Mesodermal cell (in vitro differentiated cells): ENCODE measurements around the gene SGMS1.
"Not testable (repeated sequence)": the region's sequence is repeated elsewhere in the genome, so short reads cannot be mapped to it uniquely, and the experiment has no call there.

ENCODE experiments used
- H3K27ac ChIP-seq: 2 replicates; pipeline ENCODE4 v1.7.0; 2013; ENCODE audit warnings: mild to moderate bottlenecking, low read depth, low read length, moderate library complexity; ENCODE audit not compliant: severe bottlenecking
- H3K36me3 ChIP-seq: 2 replicates; pipeline ENCODE4 v1.7.1; 2013; ENCODE audit warnings: mild to moderate bottlenecking, low read length, moderate library complexity; ENCODE audit not compliant: control insufficient read depth, insufficient read depth
- H3K4me1 ChIP-seq: one replicate; pipeline ENCODE4 v1.7.1; 2013; ENCODE audit warnings: mild to moderate bottlenecking, low read length; ENCODE audit not compliant: insufficient read depth, control insufficient read depth, poor library complexity, severe bottlenecking
- H3K4me3 ChIP-seq: 2 replicates; pipeline ENCODE4 v1.7.0; 2013; ENCODE audit warnings: low read length, control low read depth, mild to moderate bottlenecking; ENCODE audit not compliant: insufficient read depth, poor library complexity, severe bottlenecking; ENCODE audit errors: extremely low read depth
- H3K9me3 ChIP-seq: 2 replicates; pipeline ENCODE4 v1.7.1; 2013; ENCODE audit warnings: mild to moderate bottlenecking, low read length, moderate library complexity; ENCODE audit not compliant: control insufficient read depth
- WGBS, 2 experiments: methylation state at CpG; one replicate each; pipeline ENCODE4 v1.1.5; 2013; ENCODE audit warnings: missing lambda C conversion rate in 2 of 2; ENCODE audit not compliant: insufficient coverage in 2 of 2; 5-methylcytosine and 5-hydroxymethylcytosine counted together

Gene SGMS1

DNA sequence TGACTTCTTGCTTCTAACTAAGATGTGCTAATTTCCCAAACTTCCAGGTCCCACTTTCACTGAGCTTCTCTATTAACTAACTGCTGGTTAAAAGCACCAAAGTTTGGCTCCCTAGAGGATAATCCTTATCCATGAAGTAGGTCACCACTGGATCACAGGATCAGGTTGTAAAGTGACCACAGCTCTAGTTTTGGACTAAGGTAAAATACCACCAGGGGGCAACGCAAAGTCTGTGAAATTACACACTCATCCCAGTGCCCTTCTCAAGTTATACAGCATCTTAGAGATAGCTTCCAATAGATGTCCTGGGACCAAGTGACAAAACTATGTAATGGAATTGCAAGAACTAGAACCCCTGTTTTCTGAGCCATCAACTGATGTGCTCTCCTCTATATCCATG lies 256.0 kb downstream of the SGMS1 start:
- 83% methylated on average over 1 of the region's 1 CpG; no CpG with 5 or more reads in 1 of the 2 experiments for WGBS, 2 experiments
- Histone ChIP-seq H3K4me3 (no peak overlapping the region), H3K9me3 (no peaks in the 10 kb centered on the region), H3K36me3 (no peaks in the 10 kb centered on the region), H3K27ac (no peak overlapping the region), H3K4me1 (no peaks in the 10 kb centered on the region)

DNA sequence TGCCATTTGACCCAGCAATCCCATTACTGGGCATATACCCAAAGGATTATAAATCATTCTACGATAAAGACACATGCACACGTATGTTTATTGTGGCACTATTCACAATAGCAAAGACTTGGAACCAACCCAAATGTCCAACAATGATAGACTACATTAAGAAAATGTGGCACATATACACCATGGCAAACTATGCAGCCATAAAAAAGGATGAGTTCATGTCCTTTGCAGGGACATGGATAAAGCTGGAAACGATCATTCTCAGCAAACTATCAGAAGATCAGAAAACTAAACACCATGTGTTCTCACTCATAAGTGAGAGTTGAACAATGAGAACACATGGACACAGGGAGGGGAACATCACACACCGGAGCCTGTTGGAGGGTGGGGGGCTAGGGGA lies 257.3 kb downstream of the SGMS1 start:
- not testable (repeated sequence) for H3K36me3 ChIP-seq, H3K9me3 ChIP-seq, H3K27ac ChIP-seq, H3K4me3 ChIP-seq, H3K4me1 ChIP-seq
- WGBS, 2 experiments: no CpG with 5 or more reads among the region's 4 CpGs

DNA sequence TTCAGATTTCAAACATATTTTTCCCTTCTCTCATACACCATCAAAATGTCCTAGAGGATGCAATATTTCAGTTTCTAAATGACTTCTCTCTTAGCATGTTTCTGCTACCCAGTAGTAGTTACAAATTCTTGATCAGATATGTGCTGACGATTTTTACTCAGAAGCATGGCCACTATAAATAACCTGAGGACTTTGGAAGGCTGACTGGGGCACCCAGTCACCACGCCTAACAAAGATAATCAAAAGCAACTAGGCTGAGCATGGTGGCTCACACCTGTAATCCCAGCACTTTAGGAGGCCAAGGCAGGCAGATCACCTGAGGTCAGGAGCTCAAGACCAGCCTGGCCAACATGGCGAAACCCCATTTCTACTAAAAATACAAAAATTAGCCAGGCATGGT lies 259.0 kb downstream of the SGMS1 start:
- H3K4me3 ChIP-seq, H3K9me3 ChIP-seq, H3K27ac ChIP-seq, H3K36me3 ChIP-seq: not testable (repeated sequence)
- WGBS, 2 experiments: 92 to 100% methylated on average over 2 to 3 of the region's 3 CpGs
- H3K4me1 ChIP-seq: peaks cover 15% of the 10 kb centered on the region

DNA sequence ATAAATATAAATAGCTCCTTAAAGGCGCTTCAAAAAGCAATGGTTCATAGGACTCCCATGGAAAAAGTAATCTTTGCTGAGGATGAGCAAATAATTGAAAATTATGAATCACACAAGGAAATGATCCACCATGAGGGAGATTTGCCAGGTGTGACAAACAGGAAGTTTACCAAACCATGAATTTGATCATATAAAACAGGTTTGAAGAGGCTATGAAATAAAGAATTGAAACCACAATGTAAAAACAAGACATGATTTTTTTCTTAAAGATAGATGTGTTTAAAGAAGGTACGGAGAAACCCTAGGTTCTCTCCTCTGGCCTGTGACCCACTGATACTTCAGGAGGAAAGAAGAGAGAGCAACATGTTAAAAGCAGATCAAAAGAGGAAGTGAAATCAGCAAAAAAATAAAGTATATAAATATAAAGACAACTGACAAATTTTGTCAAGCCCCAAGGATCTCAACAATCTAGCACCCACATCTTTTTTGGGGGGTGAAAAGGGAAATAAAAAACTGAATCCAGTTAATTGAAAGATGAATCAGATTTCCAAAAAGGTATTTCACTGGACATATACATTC lies 261.1 kb downstream of the SGMS1 start:
- Histone ChIP-seq H3K4me3 (no peak overlapping the region), H3K36me3 (no peaks in the 10 kb centered on the region), H3K4me1 (peaks cover 15% of the 10 kb centered on the region), H3K9me3 (no peaks in the 10 kb centered on the region), H3K27ac (no peak overlapping the region)
- 90% methylated on average over 2 of the region's 2 CpGs; no CpG with 5 or more reads in 1 of the 2 experiments for WGBS, 2 experiments

DNA sequence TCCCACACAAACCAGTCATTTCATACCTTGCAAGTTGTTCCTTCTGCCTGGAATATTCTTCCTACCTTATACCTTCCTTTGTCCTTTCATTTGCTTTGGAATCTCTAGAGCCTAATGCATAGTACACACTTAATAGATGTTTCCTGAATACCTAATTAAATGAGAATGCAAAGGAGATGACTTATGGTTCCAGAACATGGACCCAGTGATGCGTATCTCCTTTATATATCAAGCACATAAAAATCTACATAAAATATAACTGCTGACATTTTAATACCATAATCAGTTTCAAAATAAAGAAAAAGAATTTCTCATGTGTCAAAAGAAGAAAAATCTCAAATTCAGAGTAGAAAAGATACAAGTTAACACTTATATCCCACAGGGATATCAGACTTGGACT lies 261.8 kb downstream of the SGMS1 start:
- Histone ChIP-seq H3K4me3 (no peak overlapping the region), H3K27ac (no peak overlapping the region), H3K4me1 (peaks cover 15% of the 10 kb centered on the region), H3K9me3 (no peaks in the 10 kb centered on the region), H3K36me3 (no peaks in the 10 kb centered on the region)
- WGBS, 2 experiments: no CpG with 5 or more reads among the region's 1 CpG

DNA sequence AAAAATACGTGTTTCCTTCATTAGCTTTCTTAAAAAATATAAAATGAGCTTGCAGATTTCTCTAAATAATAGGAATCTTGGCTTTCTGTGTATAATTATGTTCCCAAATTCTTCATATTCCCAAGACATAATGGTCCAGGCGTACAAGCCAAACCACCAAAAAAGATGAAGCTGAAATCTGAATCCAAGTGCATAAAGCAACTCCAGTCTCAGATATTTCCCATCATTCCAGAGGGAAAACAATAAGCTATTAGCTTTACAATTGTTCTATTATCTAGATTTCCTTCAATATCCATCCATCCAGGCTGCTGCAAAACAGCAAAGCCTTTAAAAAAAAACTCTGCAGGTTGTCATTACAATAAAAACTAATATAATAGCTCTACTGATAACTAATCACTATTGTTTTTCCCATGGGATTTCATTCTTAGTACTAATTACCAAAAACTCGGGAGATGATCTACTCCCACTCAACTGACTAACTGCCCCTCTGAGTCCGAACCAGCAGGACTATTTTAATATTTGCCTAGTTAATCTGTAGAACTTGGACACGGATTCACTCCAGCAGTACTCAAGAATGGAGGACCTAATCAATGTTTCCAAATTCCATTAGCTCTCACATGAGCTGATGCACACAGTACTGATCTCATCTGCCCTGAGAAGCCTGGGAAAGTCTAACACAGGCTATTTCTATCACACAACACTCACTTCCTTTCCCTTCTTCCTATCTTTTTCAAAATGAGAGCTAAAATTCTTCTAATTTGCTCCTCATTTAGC lies 263.5 kb downstream of the SGMS1 start:
- no peaks in the 10 kb centered on the region for H3K9me3 ChIP-seq
- WGBS, 2 experiments: 80 to 89% methylated on average over 2 to 3 of the region's 5 CpGs
- H3K4me1 ChIP-seq: peaks cover 15% of the 10 kb centered on the region
- H3K36me3 ChIP-seq: no peaks in the 10 kb centered on the region
- H3K4me3 ChIP-seq: no peak overlapping the region
- H3K27ac ChIP-seq: no peak overlapping the region

- H3K4me3 ChIP-seq: no peak overlapping the region
- no peaks in the 10 kb centered on the region for H3K36me3 ChIP-seq
- no peaks in the 10 kb centered on the region for H3K9me3 ChIP-seq
- no peak overlapping the region for H3K27ac ChIP-seq
- no CpG with 5 or more reads among the region's 1 CpG for WGBS, 2 experiments
- peaks cover 15% of the 10 kb centered on the region for H3K4me1 ChIP-seq
Measured at GRCh38 chr10:50358925-50359687, 264.6 kb downstream of the SGMS1 start.

- Histone ChIP-seq H3K9me3 (no peaks in the 10 kb centered on the region), H3K4me3 (no peak overlapping the region), H3K4me1 (peaks cover 15% of the 10 kb centered on the region), H3K36me3 (no peaks in the 10 kb centered on the region), H3K27ac (no peak overlapping the region)
- 70% methylated on average over 2 of the region's 2 CpGs; no CpG with 5 or more reads in 1 of the 2 experiments for WGBS, 2 experiments
Measured at GRCh38 chr10:50358411-50358810, 265.3 kb downstream of the SGMS1 start.

- H3K4me3 ChIP-seq, H3K36me3 ChIP-seq, H3K9me3 ChIP-seq, H3K27ac ChIP-seq: not testable (repeated sequence)
- no CpG with 5 or more reads among the region's 1 CpG for WGBS, 2 experiments
- H3K4me1 ChIP-seq: peaks cover 14% of the 10 kb centered on the region
Measured at GRCh38 chr10:50356481-50356832, 267.3 kb downstream of the SGMS1 start.

DNA sequence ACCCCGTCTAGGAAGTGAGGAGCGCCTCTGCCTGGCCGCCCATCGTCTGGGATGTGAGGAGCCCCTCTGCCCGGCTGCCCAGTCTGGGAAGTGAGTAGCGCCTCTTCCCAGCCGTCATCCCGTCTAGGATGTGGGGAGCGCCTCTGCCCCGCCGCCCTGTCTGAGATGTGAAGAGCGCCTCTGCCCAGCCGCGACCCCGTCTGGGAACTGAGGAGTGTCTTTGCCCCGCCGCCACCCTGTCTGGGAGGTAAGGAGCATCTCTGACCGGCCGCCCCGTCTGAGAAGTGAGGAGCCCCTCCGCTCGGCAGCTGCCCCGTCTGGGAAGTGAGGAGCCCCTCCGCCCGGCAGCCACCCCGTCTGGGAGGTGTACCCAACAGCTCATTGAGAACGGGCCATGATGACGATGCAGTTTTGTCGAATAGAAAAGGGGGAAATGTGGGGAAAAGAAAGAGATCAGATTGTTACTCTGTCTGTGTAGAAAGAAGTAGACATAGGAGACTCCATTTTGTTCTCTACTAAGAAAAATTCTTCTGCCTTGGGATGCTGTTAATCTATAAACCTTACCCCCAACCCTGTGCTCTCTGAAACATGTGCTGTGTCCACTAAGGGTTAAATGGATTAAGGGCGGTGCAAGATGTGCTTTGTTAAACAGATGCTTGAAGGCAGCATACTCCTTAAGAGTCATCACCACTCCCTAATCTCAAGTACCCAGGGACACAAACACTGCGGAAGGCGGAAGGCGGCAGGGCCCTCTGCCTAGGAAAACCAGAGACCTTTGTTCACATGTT lies 267.9 kb downstream of the SGMS1 start:
- H3K36me3 ChIP-seq, H3K4me3 ChIP-seq, H3K9me3 ChIP-seq, H3K4me1 ChIP-seq, H3K27ac ChIP-seq: not testable (repeated sequence)
- 91 to 96% methylated on average over 14 to 25 of the region's 33 CpGs for WGBS, 2 experiments
